Tibial nerve (tissue), 4 donors: ENCODE results near the gene NEURL2.

ENCODE experiments used
- EP300 ChIP-seq, 2 donors: sonication (generic); formaldehyde crosslinking; IDR thresholded peaks; one replicate each; pipeline ENCODE4 v1.6.1; 2017; ENCODE audit warnings: antibody characterized with exemption in 2 of 2, mild to moderate bottlenecking in 1 of 2
- POLR2A ChIP-seq, 2 donors: fragments of 450-650 bp; IDR thresholded peaks; one replicate each; pipeline ENCODE4 v1.6.1; 2017; ENCODE audit warnings: antibody characterized with exemption in 2 of 2, mild to moderate bottlenecking in 2 of 2, moderate library complexity in 2 of 2
- TF ChIP-seq, protein P1 (sequence below), 5 experiments: fragments of 200-600 bp in 3 of 5; fragments of 450-650 bp in 2 of 5; sonication (generic) in 3 of 5; IDR thresholded peaks; one replicate each; pipeline ENCODE4 v1.5.1; 2016 to 2019; ENCODE audit warnings: antibody characterized with exemption in 5 of 5, mild to moderate bottlenecking in 3 of 5, moderate library complexity in 2 of 5

- TF ChIP-seq EP300 (IDR thresholded peaks at IDR 0.05) (no peak), POLR2A (IDR thresholded peaks at IDR 0.05) (no peak)
- TF ChIP-seq, protein P1, sequence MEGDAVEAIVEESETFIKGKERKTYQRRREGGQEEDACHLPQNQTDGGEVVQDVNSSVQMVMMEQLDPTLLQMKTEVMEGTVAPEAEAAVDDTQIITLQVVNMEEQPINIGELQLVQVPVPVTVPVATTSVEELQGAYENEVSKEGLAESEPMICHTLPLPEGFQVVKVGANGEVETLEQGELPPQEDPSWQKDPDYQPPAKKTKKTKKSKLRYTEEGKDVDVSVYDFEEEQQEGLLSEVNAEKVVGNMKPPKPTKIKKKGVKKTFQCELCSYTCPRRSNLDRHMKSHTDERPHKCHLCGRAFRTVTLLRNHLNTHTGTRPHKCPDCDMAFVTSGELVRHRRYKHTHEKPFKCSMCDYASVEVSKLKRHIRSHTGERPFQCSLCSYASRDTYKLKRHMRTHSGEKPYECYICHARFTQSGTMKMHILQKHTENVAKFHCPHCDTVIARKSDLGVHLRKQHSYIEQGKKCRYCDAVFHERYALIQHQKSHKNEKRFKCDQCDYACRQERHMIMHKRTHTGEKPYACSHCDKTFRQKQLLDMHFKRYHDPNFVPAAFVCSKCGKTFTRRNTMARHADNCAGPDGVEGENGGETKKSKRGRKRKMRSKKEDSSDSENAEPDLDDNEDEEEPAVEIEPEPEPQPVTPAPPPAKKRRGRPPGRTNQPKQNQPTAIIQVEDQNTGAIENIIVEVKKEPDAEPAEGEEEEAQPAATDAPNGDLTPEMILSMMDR (IDR thresholded peaks at IDR 0.05) = no peak
Observed at GRCh38 chr20:45863543-45864470, 27.2 kb downstream of the NEURL2 start.
